ENCODE measurements around the gene ARFIP2. TPM values are rescaled to one million over a fixed set of nuclear protein-coding genes. Genes with fewer than 3 reads are reported as not detected.
A peak's percentile ranks its signal among the peaks of the same experiment; 100 is the strongest.

ARFIP2 gene
- total RNA-seq, 3 donors from 2014 or later (not counting 1 experiment from before 2014, with no cell fraction given), result 44.7 to 62.3 (median 51.4) TPM

- Histone ChIP-seq H3K4me1 (ENCODE audit: control insufficient read depth, insufficient read depth, low read length) (no peaks in the 10 kb centered on the region), H3K36me3 (ENCODE audit: control insufficient read depth, insufficient read depth, low read length) (peaks cover 33% of the 10 kb centered on the region), H3K4me3 (ENCODE audit: low read length) (no peak overlapping the region), H3K9me3 (ENCODE audit: control insufficient read depth, insufficient read depth, low read length) (no peaks in the 10 kb centered on the region), H3K27me3 (ENCODE audit: control insufficient read depth, insufficient read depth, low read length) (no peaks in the 10 kb centered on the region), H3K27ac (ENCODE audit: low read length) (no peak overlapping the region)
- WGBS (ENCODE audit: insufficient coverage), result 100% methylated on average over 2 of the region's 2 CpGs
- Mint-ChIP-seq H3K4me1 (no peaks in the 10 kb centered on the region), H3K27ac (no peak overlapping the region), H3K9me3 (no peaks in the 10 kb centered on the region), H3K36me3 (peaks cover 5% of the 10 kb centered on the region), H3K4me3 (no peak overlapping the region), H3K27me3 (ENCODE audit: low read depth in 2 of 2) (no peaks in the 10 kb centered on the region)
- no peak for TF ChIP-seq CTCF (IDR thresholded peaks at IDR 0.05)
- DNase-seq (no peak), ATAC-seq (no peak)
- intact Hi-C loops (cut with micrococcal nuclease), result no loop called here
These were observed 28.0 kb downstream of the ARFIP2 start for GRCh38 chr11:6453152-6453551.

- no peak overlapping the region for H3K27ac ChIP-seq (ENCODE audit: low read length)
- H3K27me3 Mint-ChIP-seq (ENCODE audit: low read depth in 2 of 2), result no peaks in the 10 kb centered on the region
- H3K4me3 Mint-ChIP-seq, result no peak overlapping the region
- H3K9me3 ChIP-seq (ENCODE audit: control insufficient read depth, insufficient read depth, low read length), result no peaks in the 10 kb centered on the region
- H3K4me1 Mint-ChIP-seq, result no peaks in the 10 kb centered on the region
- no peak for TF ChIP-seq CTCF (IDR thresholded peaks at IDR 0.05)
- no peaks in the 10 kb centered on the region for H3K27me3 ChIP-seq (ENCODE audit: control insufficient read depth, insufficient read depth, low read length)
- DNase-seq (no peak), ATAC-seq (no peak)
- no peaks in the 10 kb centered on the region for H3K4me1 ChIP-seq (ENCODE audit: control insufficient read depth, insufficient read depth, low read length)
- 97% methylated on average over 3 of the region's 3 CpGs for WGBS (ENCODE audit: insufficient coverage)
- peaks cover 5% of the 10 kb centered on the region for H3K36me3 Mint-ChIP-seq
- H3K9me3 Mint-ChIP-seq, result no peaks in the 10 kb centered on the region
- H3K36me3 ChIP-seq (ENCODE audit: control insufficient read depth, insufficient read depth, low read length), result peaks cover 27% of the 10 kb centered on the region
- H3K27ac Mint-ChIP-seq, result no peak overlapping the region
- intact Hi-C loops (cut with micrococcal nuclease), result no loop called here
- H3K4me3 ChIP-seq (ENCODE audit: low read length), result no peak overlapping the region
These were observed 28.9 kb downstream of the ARFIP2 start for GRCh38 chr11:6452219-6452618.

- Histone ChIP-seq H3K4me3 (ENCODE audit: low read length) (no peak overlapping the region), H3K4me1 (ENCODE audit: control insufficient read depth, insufficient read depth, low read length) (no peaks in the 10 kb centered on the region), H3K27me3 (ENCODE audit: control insufficient read depth, insufficient read depth, low read length) (no peaks in the 10 kb centered on the region), H3K27ac (ENCODE audit: low read length) (no peak overlapping the region), H3K36me3 (ENCODE audit: control insufficient read depth, insufficient read depth, low read length) (peaks cover 12% of the 10 kb centered on the region), H3K9me3 (ENCODE audit: control insufficient read depth, insufficient read depth, low read length) (no peaks in the 10 kb centered on the region)
- H3K36me3 Mint-ChIP-seq, result no peaks in the 10 kb centered on the region
- TF ChIP-seq CTCF (IDR thresholded peaks at IDR 0.05), result no peak
- no peaks in the 10 kb centered on the region for H3K27me3 Mint-ChIP-seq (ENCODE audit: low read depth in 2 of 2)
- H3K4me3 Mint-ChIP-seq, result no peak overlapping the region
- H3K27ac Mint-ChIP-seq, result no peak overlapping the region
- intact Hi-C loops (cut with micrococcal nuclease), result no loop called here
- no peaks in the 10 kb centered on the region for H3K9me3 Mint-ChIP-seq
- no peaks in the 10 kb centered on the region for H3K4me1 Mint-ChIP-seq
- no CpG with 5 or more reads among the region's 3 CpGs for WGBS (ENCODE audit: insufficient coverage)
- no peak for DNase-seq
- ATAC-seq, result no peak
These were observed 32.6 kb downstream of the ARFIP2 start for GRCh38 chr11:6448574-6448973.

- WGBS (ENCODE audit: insufficient coverage), result 24% methylated on average over 5 of the region's 5 CpGs
- Histone ChIP-seq H3K9me3 (ENCODE audit: control insufficient read depth, insufficient read depth, low read length) (no peaks in the 10 kb centered on the region), H3K4me1 (ENCODE audit: control insufficient read depth, insufficient read depth, low read length) (peaks cover 5% of the 10 kb centered on the region), H3K27ac (ENCODE audit: low read length) (no peak overlapping the region), H3K4me3 (ENCODE audit: low read length) (no peak overlapping the region), H3K36me3 (ENCODE audit: control insufficient read depth, insufficient read depth, low read length) (no peaks in the 10 kb centered on the region), H3K27me3 (ENCODE audit: control insufficient read depth, insufficient read depth, low read length) (no peaks in the 10 kb centered on the region)
- intact Hi-C loops (cut with micrococcal nuclease), result loop anchor here (1.0 kb wide), 1 partner anchor 64 kb away; no protein-coding TSS in a partner anchor
- peak; percentile 82 for TF ChIP-seq CTCF (IDR thresholded peaks at IDR 0.05)
- no peaks in the 10 kb centered on the region for H3K9me3 Mint-ChIP-seq
- H3K4me3 Mint-ChIP-seq, result no peak overlapping the region
- no peaks in the 10 kb centered on the region for H3K4me1 Mint-ChIP-seq
- H3K27me3 Mint-ChIP-seq (ENCODE audit: low read depth in 2 of 2), result no peaks in the 10 kb centered on the region
- H3K36me3 Mint-ChIP-seq, result no peaks in the 10 kb centered on the region
- ATAC-seq, result peak; percentile 66 to 96 (median 89)
- no peak overlapping the region for H3K27ac Mint-ChIP-seq
- peak; percentile 45 to 82 for DNase-seq
These were observed 37.7 kb downstream of the ARFIP2 start for GRCh38 chr11:6443269-6444003.
